SIG-M5 treated with dmso at 0.1 percent for 504 hours (cell line): ENCODE results near the gene ATAD3A.
"Not testable (repeated sequence)": the region's sequence is repeated elsewhere in the genome, so short reads cannot be mapped to it uniquely, and the experiment has no call there.

Experiments used
- DNase-seq: peaks from one replicate; lab custom pipeline; 2025; ENCODE audit not compliant: unreplicated experiment; lab: John Stamatoyannopoulos, UW

ATAD3A gene

GRCh38 chr1:1552263-1552639 lies 40.3 kb downstream of the ATAD3A start:
- DNase-seq, result no peak

- DNase-seq, result no peak
Measured at GRCh38 chr1:1553821-1554494, 42.0 kb downstream of the ATAD3A start.

GRCh38 chr1:1554550-1554925 lies 42.6 kb downstream of the ATAD3A start:
- no peak for DNase-seq

- peak; percentile 36 for DNase-seq
Measured at GRCh38 chr1:1554926-1555915, 43.3 kb downstream of the ATAD3A start.

GRCh38 chr1:1556505-1556904 lies 44.5 kb downstream of the ATAD3A start:
- DNase-seq, result no peak

- DNase-seq, result not testable (repeated sequence)
Measured at GRCh38 chr1:1556961-1557360, 45.0 kb downstream of the ATAD3A start.

- DNase-seq, result not testable (repeated sequence)
Measured at GRCh38 chr1:1557688-1558087, 45.7 kb downstream of the ATAD3A start.

- DNase-seq, result no peak
Measured at GRCh38 chr1:1558591-1558990, 46.6 kb downstream of the ATAD3A start.

- no peak for DNase-seq
Measured at GRCh38 chr1:1559066-1559465, 47.1 kb downstream of the ATAD3A start.

- DNase-seq, result no peak
Measured at GRCh38 chr1:1560178-1560577, 48.2 kb downstream of the ATAD3A start.

GRCh38 chr1:1561801-1562470 lies 50.0 kb downstream of the ATAD3A start:
- DNase-seq, result no peak

- no peak for DNase-seq
Measured at GRCh38 chr1:1562556-1563195, 50.7 kb downstream of the ATAD3A start.

GRCh38 chr1:1563688-1564087 lies 51.7 kb downstream of the ATAD3A start:
- no peak for DNase-seq

- no peak for DNase-seq
Measured at GRCh38 chr1:1564268-1564667, 52.3 kb downstream of the ATAD3A start.

GRCh38 chr1:1565340-1565739 lies 53.4 kb downstream of the ATAD3A start:
- no peak for DNase-seq

- no peak for DNase-seq
Measured at GRCh38 chr1:1567152-1567875, 55.4 kb downstream of the ATAD3A start.

- DNase-seq, result no peak
Measured at GRCh38 chr1:1567891-1568291, 55.9 kb downstream of the ATAD3A start.

GRCh38 chr1:1569341-1569740 lies 57.4 kb downstream of the ATAD3A start:
- DNase-seq, result no peak

GRCh38 chr1:1573843-1574720 lies 62.1 kb downstream of the ATAD3A start:
- peak; percentile 62 for DNase-seq
